Vagina (tissue), 2 donors: Measurements from ENCODE around the gene CLIC5. TPM values are rescaled to one million over a fixed set of nuclear protein-coding genes. Genes with fewer than 3 reads are reported as not detected.

Source experiments
- DNase-seq, 2 donors: peaks; one replicate each; pipeline ENCODE4 v3.0.0-alpha.2; 2017; ENCODE audit errors: extremely low spot score in 2 of 2
- H3K27ac ChIP-seq: fragments of 200-600 bp; sonication (generic); one replicate; pipeline ENCODE4 v1.5.1; 2019
- H3K27me3 ChIP-seq: fragments of 200-600 bp; sonication (generic); one replicate; pipeline ENCODE4 v1.5.1; 2019
- H3K36me3 ChIP-seq, 2 donors: fragments of 200-600 bp; sonication (generic); one replicate each; pipeline ENCODE4 v1.5.1; 2017 to 2019
- H3K4me1 ChIP-seq: fragments of 200-600 bp; sonication (generic); one replicate; pipeline ENCODE4 v1.5.1; 2019
- H3K4me3 ChIP-seq, 2 donors: fragments of 200-600 bp; sonication (generic); 1 replicate in 1 of 2; 2 replicates in 1 of 2; pipeline ENCODE4 v1.5.1; 2016 to 2019
- H3K9me3 ChIP-seq: fragments of 200-600 bp; sonication (generic); one replicate; pipeline ENCODE4 v1.5.1; 2019
- CTCF ChIP-seq, 3 experiments: fragments of 450-650 bp in 2 of 3; fragments of 200-600 bp in 1 of 3; sonication (generic) in 1 of 3; IDR thresholded peaks; one replicate each; pipeline ENCODE4 v1.5.1; 2017 to 2019; ENCODE audit warnings: antibody characterized with exemption in 3 of 3, mild to moderate bottlenecking in 2 of 3, moderate library complexity in 2 of 3
- POLR2A ChIP-seq, 2 donors: fragments of 450-650 bp; IDR thresholded peaks; one replicate each; pipeline ENCODE4 v1.6.1; 2017; ENCODE audit warnings: antibody characterized with exemption in 2 of 2, mild to moderate bottlenecking in 2 of 2, moderate library complexity in 2 of 2
- POLR2AphosphoS5 ChIP-seq, 2 donors: sonication (generic); formaldehyde crosslinking; IDR thresholded peaks; one replicate each; pipeline ENCODE4 v1.9.0; 2017; ENCODE audit warnings: antibody characterized with exemption in 2 of 2, mild to moderate bottlenecking in 2 of 2, low read depth in 1 of 2; ENCODE audit not compliant: insufficient read depth in 1 of 2
- intact Hi-C: fragments of 100-400 bp; cut with DNase I; formaldehyde crosslinking; loops from one replicate; pipeline ENCODE4 v1.15.1; 2023
- total RNA-seq: library from RNA; depleted of rRNA; stranded (reverse); fragments of >200 nt; gene quantifications from one replicate; pipeline ENCODE4 v1.2.3, GENCODE V29; 2016

CLIC5 gene
- total RNA-seq, 1 donor from 2014 or later: 3.4 TPM

- TF ChIP-seq CTCF (IDR thresholded peaks at IDR 0.05): no peak
- TF ChIP-seq POLR2AphosphoS5 (IDR thresholded peaks at IDR 0.05; ENCODE audit: insufficient read depth in 1 of 2, low read depth in 1 of 2): no peak
- no peak for TF ChIP-seq POLR2A (IDR thresholded peaks at IDR 0.05)
- no peak for DNase-seq
- no peaks in the 10 kb centered on the region for H3K27me3 ChIP-seq
- H3K9me3 ChIP-seq: no peaks in the 10 kb centered on the region
- intact Hi-C loops: no loop called here
- H3K4me3 ChIP-seq: no peak overlapping the region
- peaks cover 19% of the 10 kb centered on the region for H3K4me1 ChIP-seq
- peak overlapping the region; percentile 57 for H3K27ac ChIP-seq
- no peaks in the 10 kb centered on the region for H3K36me3 ChIP-seq
Observed at GRCh38 chr6:46052479-46052878, 36.8 kb upstream of the CLIC5 start.

GRCh38 chr6:46051962-46052361 lies 36.3 kb upstream of the CLIC5 start:
- DNase-seq: no peak
- intact Hi-C loops: no loop called here
- H3K4me1 ChIP-seq: peaks cover 19% of the 10 kb centered on the region
- no peak overlapping the region for H3K4me3 ChIP-seq
- TF ChIP-seq POLR2AphosphoS5 (IDR thresholded peaks at IDR 0.05; ENCODE audit: insufficient read depth in 1 of 2, low read depth in 1 of 2) (no peak), POLR2A (IDR thresholded peaks at IDR 0.05) (no peak), CTCF (IDR thresholded peaks at IDR 0.05) (no peak)
- H3K9me3 ChIP-seq: no peaks in the 10 kb centered on the region
- no peak overlapping the region for H3K27ac ChIP-seq
- no peaks in the 10 kb centered on the region for H3K27me3 ChIP-seq
- no peaks in the 10 kb centered on the region for H3K36me3 ChIP-seq

- DNase-seq: no peak
- Histone ChIP-seq H3K9me3 (no peaks in the 10 kb centered on the region), H3K27me3 (no peaks in the 10 kb centered on the region), H3K36me3 (no peaks in the 10 kb centered on the region), H3K27ac (peak overlapping the region; percentile 1), H3K4me1 (peaks cover 19% of the 10 kb centered on the region), H3K4me3 (no peak overlapping the region)
- intact Hi-C loops: no loop called here
- TF ChIP-seq POLR2AphosphoS5 (IDR thresholded peaks at IDR 0.05; ENCODE audit: insufficient read depth in 1 of 2, low read depth in 1 of 2) (no peak), CTCF (IDR thresholded peaks at IDR 0.05) (no peak), POLR2A (IDR thresholded peaks at IDR 0.05) (no peak)
Observed at GRCh38 chr6:46050845-46051405, 35.3 kb upstream of the CLIC5 start.

- no peak for DNase-seq
- H3K36me3 ChIP-seq: no peaks in the 10 kb centered on the region
- TF ChIP-seq POLR2A (IDR thresholded peaks at IDR 0.05): no peak
- TF ChIP-seq POLR2AphosphoS5 (IDR thresholded peaks at IDR 0.05; ENCODE audit: insufficient read depth in 1 of 2, low read depth in 1 of 2): no peak
- no peaks in the 10 kb centered on the region for H3K27me3 ChIP-seq
- no peak overlapping the region for H3K27ac ChIP-seq
- intact Hi-C loops: no loop called here
- H3K9me3 ChIP-seq: no peaks in the 10 kb centered on the region
- H3K4me1 ChIP-seq: peaks cover 32% of the 10 kb centered on the region
- no peak overlapping the region for H3K4me3 ChIP-seq
Observed at GRCh38 chr6:46048646-46049297, 33.1 kb upstream of the CLIC5 start.

GRCh38 chr6:46046558-46047174 lies 31.0 kb upstream of the CLIC5 start:
- no peaks in the 10 kb centered on the region for H3K36me3 ChIP-seq
- no peaks in the 10 kb centered on the region for H3K27me3 ChIP-seq
- H3K4me3 ChIP-seq: no peak overlapping the region
- no peak overlapping the region for H3K27ac ChIP-seq
- intact Hi-C loops: no loop called here
- peaks cover 18% of the 10 kb centered on the region for H3K4me1 ChIP-seq
- no peaks in the 10 kb centered on the region for H3K9me3 ChIP-seq
- no peak for DNase-seq
- no peak for TF ChIP-seq CTCF (IDR thresholded peaks at IDR 0.05)
- no peak for TF ChIP-seq POLR2AphosphoS5 (IDR thresholded peaks at IDR 0.05; ENCODE audit: insufficient read depth in 1 of 2, low read depth in 1 of 2)
- TF ChIP-seq POLR2A (IDR thresholded peaks at IDR 0.05): no peak
